ENCODE results near the gene S1PR2. TPM values are rescaled to one million over a fixed set of nuclear protein-coding genes. Genes with fewer than 3 reads are reported as not detected.
A peak's percentile ranks its signal among the peaks of the same experiment; 100 is the strongest.

Gene S1PR2
- total and polyA plus RNA-seq, 9 of the 15 experiments (the other 6 are each of a cell fraction or from before 2014, with no cell fraction given) = 1.5 to 3.9 (median 2.0) TPM

- TF ChIP-seq CBX1 (IDR thresholded peaks at IDR 0.05; ENCODE audit: low read depth) (no peak), PBX2 (CRISPR knock-in tag; IDR thresholded peaks at IDR 0.05; ENCODE audit: low read depth) (no peak), PBX2 (tag; conservative IDR thresholded peaks at IDR 0.05; ENCODE audit: low read depth) (no peak), ZNF695 (CRISPR knock-in tag; IDR thresholded peaks at IDR 0.05) (no peak), EGR1 (conservative IDR thresholded peaks at IDR 0.05) (no peak), ETV5 (CRISPR knock-in tag; IDR thresholded peaks at IDR 0.05; ENCODE audit: low read depth) (peak; percentile 48; the same call in 1 of the 2 replicates), DEAF1 (CRISPR knock-in tag; IDR thresholded peaks at IDR 0.05) (peak; percentile 95), BRD9 (IDR thresholded peaks at IDR 0.05; ENCODE audit: low read depth, partially characterized antibody) (peak; percentile 81), ZBTB12 (CRISPR knock-in tag; IDR thresholded peaks at IDR 0.05) (no peak)
- TF ChIP-seq, protein P1, sequence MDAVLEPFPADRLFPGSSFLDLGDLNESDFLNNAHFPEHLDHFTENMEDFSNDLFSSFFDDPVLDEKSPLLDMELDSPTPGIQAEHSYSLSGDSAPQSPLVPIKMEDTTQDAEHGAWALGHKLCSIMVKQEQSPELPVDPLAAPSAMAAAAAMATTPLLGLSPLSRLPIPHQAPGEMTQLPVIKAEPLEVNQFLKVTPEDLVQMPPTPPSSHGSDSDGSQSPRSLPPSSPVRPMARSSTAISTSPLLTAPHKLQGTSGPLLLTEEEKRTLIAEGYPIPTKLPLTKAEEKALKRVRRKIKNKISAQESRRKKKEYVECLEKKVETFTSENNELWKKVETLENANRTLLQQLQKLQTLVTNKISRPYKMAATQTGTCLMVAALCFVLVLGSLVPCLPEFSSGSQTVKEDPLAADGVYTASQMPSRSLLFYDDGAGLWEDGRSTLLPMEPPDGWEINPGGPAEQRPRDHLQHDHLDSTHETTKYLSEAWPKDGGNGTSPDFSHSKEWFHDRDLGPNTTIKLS (IDR thresholded peaks at IDR 0.05; ENCODE audit: borderline replicate concordance, low read depth) = peak; percentile 51; the same call in 1 of the 2 replicates
- TF ChIP-seq, protein P2, sequence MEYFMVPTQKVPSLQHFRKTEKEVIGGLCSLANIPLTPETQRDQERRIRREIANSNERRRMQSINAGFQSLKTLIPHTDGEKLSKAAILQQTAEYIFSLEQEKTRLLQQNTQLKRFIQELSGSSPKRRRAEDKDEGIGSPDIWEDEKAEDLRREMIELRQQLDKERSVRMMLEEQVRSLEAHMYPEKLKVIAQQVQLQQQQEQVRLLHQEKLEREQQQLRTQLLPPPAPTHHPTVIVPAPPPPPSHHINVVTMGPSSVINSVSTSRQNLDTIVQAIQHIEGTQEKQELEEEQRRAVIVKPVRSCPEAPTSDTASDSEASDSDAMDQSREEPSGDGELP (CRISPR knock-in tag; IDR thresholded peaks at IDR 0.05; ENCODE audit: borderline replicate concordance) = peak; percentile 82
- TF ChIP-seq, protein P3, sequence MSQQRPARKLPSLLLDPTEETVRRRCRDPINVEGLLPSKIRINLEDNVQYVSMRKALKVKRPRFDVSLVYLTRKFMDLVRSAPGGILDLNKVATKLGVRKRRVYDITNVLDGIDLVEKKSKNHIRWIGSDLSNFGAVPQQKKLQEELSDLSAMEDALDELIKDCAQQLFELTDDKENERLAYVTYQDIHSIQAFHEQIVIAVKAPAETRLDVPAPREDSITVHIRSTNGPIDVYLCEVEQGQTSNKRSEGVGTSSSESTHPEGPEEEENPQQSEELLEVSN (IDR thresholded peaks at IDR 0.05; ENCODE audit: borderline replicate concordance in 1 of 2, extremely low read depth in 1 of 2, insufficient read depth in 1 of 2, insufficient read length in 1 of 2, low read depth in 1 of 2, low read length in 1 of 2, poor library complexity in 1 of 2, severe bottlenecking in 1 of 2) = peak in 1 of 2 experiments; percentile 43
Measured at GRCh38 chr19:10269333-10270179, 38.4 kb upstream of the S1PR2 start (continued).

Data from K562 (cell line).